Fibroblast of pulmonary artery (primary cell): ENCODE results near the gene FOSL1.
"Not testable (repeated sequence)": the region's sequence is repeated elsewhere in the genome, so short reads cannot be mapped to it uniquely, and the experiment has no call there.

Experiments used
- DNase-seq: peaks from one replicate; pipeline ENCODE4 v3.0.0-alpha.2; 2010; ENCODE audit warnings: low read depth
- H3K4me3 ChIP-seq: replicated peaks from 2 replicates; pipeline ENCODE4 v1.5.1; 2011; ENCODE audit warnings: low read depth, mild to moderate bottlenecking, control low read depth, low read length, moderate library complexity
- CTCF ChIP-seq: IDR thresholded peaks from 2 replicates; pipeline ENCODE4 v1.5.1; 2011; ENCODE audit warnings: mild to moderate bottlenecking, control low read depth, low read length, inconsistent platforms; ENCODE audit errors: missing control alignments

FOSL1 gene

GRCh38 chr11:65851811-65852507 is 48.2 kb downstream of the FOSL1 start:
- DNase-seq: no peak
- TF ChIP-seq CTCF: no peak
- H3K4me3 ChIP-seq: no peak overlapping the region

- peak; percentile 57 for TF ChIP-seq CTCF
- no peak for DNase-seq
- no peak overlapping the region for H3K4me3 ChIP-seq
Observed at GRCh38 chr11:65851083-65851579, 49.1 kb downstream of the FOSL1 start.

GRCh38 chr11:65850217-65851082 is 49.7 kb downstream of the FOSL1 start:
- no peak for TF ChIP-seq CTCF
- no peak for DNase-seq
- no peak overlapping the region for H3K4me3 ChIP-seq

- no peak for TF ChIP-seq CTCF
- H3K4me3 ChIP-seq: no peak overlapping the region
- DNase-seq: no peak
Observed at GRCh38 chr11:65849771-65850216, 50.4 kb downstream of the FOSL1 start.

- no peak for TF ChIP-seq CTCF
- H3K4me3 ChIP-seq: no peak overlapping the region
- no peak for DNase-seq
Observed at GRCh38 chr11:65849366-65849765, 50.8 kb downstream of the FOSL1 start.

- not testable (repeated sequence) for H3K4me3 ChIP-seq, DNase-seq
Observed at GRCh38 chr11:65848693-65849092, 51.5 kb downstream of the FOSL1 start.

GRCh38 chr11:65847746-65848145 is 52.4 kb downstream of the FOSL1 start:
- no peak overlapping the region for H3K4me3 ChIP-seq
- no peak for TF ChIP-seq CTCF
- no peak for DNase-seq
